HepG2 (cell line): ENCODE results near the gene MPST. TPM values are rescaled to one million over a fixed set of nuclear protein-coding genes. Genes with fewer than 3 reads are reported as not detected.

Experiments
- JUN ChIP-seq: sonication (generic); formaldehyde crosslinking; IDR thresholded peaks from 2 replicates; pipeline ENCODE4 v1.4.0; 2020; ENCODE audit warnings: mild to moderate bottlenecking, missing genetic modification reagents
- MBNL3 ChIP-seq: fragments of 250-450 bp; sonication (Bioruptor Pico); conservative IDR thresholded peaks from 2 replicates; pipeline ENCODE4 v1.8.0; 2022; ENCODE audit warnings: mild to moderate bottlenecking, inconsistent platforms
- POLR2AphosphoS5 ChIP-seq: IDR thresholded peaks from 2 replicates; pipeline ENCODE4 v1.6.1; 2012; ENCODE audit warnings: low read depth, low read length
- SP2 ChIP-seq: sonication (generic); formaldehyde crosslinking; IDR thresholded peaks from 2 replicates; pipeline ENCODE4 v1.5.1; 2020; ENCODE audit warnings: mild to moderate bottlenecking, missing genetic modification reagents
- ZBTB7A ChIP-seq: sonication (generic); formaldehyde crosslinking; IDR thresholded peaks from 2 replicates; pipeline ENCODE4 v1.8.0; 2022; ENCODE audit warnings: mild to moderate bottlenecking, missing genetic modification reagents
- ZNF782 ChIP-seq: sonication (generic); formaldehyde crosslinking; IDR thresholded peaks from 2 replicates; pipeline ENCODE4 v1.4.0; 2020; ENCODE audit warnings: missing genetic modification reagents, mild to moderate bottlenecking, borderline replicate concordance
- polyA plus RNA-seq, 8 experiments: library from polyadenylated mRNA; depleted of rRNA in 3 of 8; stranded (reverse) in 7 of 8; unstranded in 1 of 8; fragments of >200 nt; fragmentation: Illumina TruSeq in 4 of 8; extraction: Trizol in 4 of 8; gene quantifications; 2 replicates each; pipeline versions ENCODE4 v1.2.1 to v1.2.3, GENCODE V29; 2011 to 2016; ENCODE audit warnings: low read depth in 4 of 8, missing spikeins in 1 of 8, mixed read lengths in 1 of 8; ENCODE audit not compliant: insufficient read depth in 1 of 8
- total RNA-seq, 5 experiments: library from RNA; depleted of rRNA; stranded (reverse); fragments of >200 nt; fragmentation: Illumina TruSeq; extraction: Trizol; gene quantifications; 2 replicates each; pipeline ENCODE4 v1.2.3, GENCODE V29; 2016; ENCODE audit warnings: low read depth in 1 of 5
- TF ChIP-seq, protein P1 (sequence below): sonication (generic); formaldehyde crosslinking; IDR thresholded peaks from 2 replicates; pipeline ENCODE4 v1.4.0; 2020; ENCODE audit warnings: missing genetic modification reagents, borderline replicate concordance
- TF ChIP-seq, protein P2 (sequence below): sonication (generic); formaldehyde crosslinking; IDR thresholded peaks from 2 replicates; pipeline ENCODE4 v1.8.0; 2022; ENCODE audit warnings: low read depth, missing genetic modification reagents
- TF ChIP-seq, protein P3 (sequence below): sonication (generic); formaldehyde crosslinking; conservative IDR thresholded peaks from 2 replicates; pipeline ENCODE4 v1.8.0; 2022; ENCODE audit warnings: mild to moderate bottlenecking, moderate library complexity, missing genetic modification reagents

MPST gene
- total and polyA plus RNA-seq, 2 of the 13 experiments (the other 11 are each of a cell fraction or from before 2014, with no cell fraction given): 133 to 141 TPM

DNA sequence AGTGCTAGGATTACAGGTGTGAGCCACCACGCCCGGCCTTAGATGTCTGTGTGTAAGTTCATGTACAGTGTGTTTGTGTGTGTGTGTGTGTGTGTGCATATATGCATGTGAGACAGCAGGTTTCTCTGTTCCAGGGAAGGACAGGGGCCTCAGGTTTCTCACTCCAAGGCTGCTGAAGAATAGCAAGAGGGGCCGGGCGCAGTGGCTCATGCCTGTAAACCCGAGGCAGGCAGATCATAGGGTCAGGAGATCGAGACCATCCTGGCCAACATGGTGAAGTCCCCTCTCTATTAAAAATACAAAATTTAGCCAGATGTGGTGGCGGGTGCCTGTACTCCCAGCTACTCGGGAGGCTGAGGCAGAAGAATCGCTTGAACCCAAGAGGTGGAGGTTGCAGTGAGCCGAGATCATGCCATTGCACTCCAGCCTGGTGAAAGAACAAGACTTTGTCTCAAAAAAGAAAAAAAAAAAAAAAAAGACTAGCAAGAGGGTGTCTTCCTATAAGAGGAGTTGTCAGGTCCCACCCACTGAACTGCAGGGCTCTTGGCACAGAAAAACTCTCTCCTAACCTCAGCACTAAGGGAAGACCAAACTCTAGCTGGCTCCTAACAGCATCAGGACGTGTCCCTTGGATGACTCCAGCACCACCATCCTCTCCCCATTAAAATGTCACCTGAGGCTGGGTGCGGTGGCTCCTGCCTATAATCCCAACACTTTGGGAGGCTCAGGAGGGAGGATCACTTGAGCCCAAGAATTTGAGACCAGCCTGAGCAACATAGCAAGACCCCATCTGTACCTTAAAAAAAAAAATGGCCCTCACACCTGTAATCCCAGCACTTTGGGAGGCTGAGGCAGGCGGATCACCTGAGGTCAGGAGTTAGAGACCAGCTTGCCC lies 40.3 kb upstream of the MPST start (continued):
- TF ChIP-seq, protein P1, sequence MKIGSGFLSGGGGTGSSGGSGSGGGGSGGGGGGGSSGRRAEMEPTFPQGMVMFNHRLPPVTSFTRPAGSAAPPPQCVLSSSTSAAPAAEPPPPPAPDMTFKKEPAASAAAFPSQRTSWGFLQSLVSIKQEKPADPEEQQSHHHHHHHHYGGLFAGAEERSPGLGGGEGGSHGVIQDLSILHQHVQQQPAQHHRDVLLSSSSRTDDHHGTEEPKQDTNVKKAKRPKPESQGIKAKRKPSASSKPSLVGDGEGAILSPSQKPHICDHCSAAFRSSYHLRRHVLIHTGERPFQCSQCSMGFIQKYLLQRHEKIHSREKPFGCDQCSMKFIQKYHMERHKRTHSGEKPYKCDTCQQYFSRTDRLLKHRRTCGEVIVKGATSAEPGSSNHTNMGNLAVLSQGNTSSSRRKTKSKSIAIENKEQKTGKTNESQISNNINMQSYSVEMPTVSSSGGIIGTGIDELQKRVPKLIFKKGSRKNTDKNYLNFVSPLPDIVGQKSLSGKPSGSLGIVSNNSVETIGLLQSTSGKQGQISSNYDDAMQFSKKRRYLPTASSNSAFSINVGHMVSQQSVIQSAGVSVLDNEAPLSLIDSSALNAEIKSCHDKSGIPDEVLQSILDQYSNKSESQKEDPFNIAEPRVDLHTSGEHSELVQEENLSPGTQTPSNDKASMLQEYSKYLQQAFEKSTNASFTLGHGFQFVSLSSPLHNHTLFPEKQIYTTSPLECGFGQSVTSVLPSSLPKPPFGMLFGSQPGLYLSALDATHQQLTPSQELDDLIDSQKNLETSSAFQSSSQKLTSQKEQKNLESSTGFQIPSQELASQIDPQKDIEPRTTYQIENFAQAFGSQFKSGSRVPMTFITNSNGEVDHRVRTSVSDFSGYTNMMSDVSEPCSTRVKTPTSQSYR (CRISPR knock-in tag): no peak
- TF ChIP-seq, protein P2, sequence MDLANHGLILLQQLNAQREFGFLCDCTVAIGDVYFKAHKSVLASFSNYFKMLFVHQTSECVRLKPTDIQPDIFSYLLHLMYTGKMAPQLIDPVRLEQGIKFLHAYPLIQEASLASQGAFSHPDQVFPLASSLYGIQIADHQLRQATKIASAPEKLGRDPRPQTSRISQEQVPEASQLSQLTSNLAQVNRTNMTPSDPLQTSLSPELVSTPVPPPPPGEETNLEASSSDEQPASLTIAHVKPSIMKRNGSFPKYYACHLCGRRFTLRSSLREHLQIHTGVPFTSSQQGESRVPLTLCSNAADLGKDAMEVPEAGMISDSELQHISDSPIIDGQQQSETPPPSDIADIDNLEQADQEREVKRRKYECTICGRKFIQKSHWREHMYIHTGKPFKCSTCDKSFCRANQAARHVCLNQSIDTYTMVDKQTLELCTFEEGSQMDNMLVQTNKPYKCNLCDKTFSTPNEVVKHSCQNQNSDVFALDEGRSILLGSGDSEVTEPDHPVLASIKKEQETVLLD (CRISPR knock-in tag): no peak
- TF ChIP-seq, protein P3, sequence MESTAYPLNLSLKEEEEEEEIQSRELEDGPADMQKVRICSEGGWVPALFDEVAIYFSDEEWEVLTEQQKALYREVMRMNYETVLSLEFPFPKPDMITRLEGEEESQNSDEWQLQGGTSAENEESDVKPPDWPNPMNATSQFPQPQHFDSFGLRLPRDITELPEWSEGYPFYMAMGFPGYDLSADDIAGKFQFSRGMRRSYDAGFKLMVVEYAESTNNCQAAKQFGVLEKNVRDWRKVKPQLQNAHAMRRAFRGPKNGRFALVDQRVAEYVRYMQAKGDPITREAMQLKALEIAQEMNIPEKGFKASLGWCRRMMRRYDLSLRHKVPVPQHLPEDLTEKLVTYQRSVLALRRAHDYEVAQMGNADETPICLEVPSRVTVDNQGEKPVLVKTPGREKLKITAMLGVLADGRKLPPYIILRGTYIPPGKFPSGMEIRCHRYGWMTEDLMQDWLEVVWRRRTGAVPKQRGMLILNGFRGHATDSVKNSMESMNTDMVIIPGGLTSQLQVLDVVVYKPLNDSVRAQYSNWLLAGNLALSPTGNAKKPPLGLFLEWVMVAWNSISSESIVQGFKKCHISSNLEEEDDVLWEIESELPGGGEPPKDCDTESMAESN: no peak
- TF ChIP-seq ZNF782 (no peak), ZBTB7A (CRISPR knock-in tag) (no peak), POLR2AphosphoS5 (no peak), MBNL3 (CRISPR knock-in tag) (no peak), JUN (CRISPR knock-in tag) (no peak), SP2 (CRISPR knock-in tag) (no peak)
- TF ChIP-seq, all 625 proteins: peak for 0
